ENCODE results near the gene EYA3. TPM values are rescaled to one million over a fixed set of nuclear protein-coding genes. Genes with fewer than 3 reads are reported as not detected.

The EYA3 gene
- total RNA-seq, 2 experiments from 2014 or later, result 29.5 to 32.0 TPM

DNA sequence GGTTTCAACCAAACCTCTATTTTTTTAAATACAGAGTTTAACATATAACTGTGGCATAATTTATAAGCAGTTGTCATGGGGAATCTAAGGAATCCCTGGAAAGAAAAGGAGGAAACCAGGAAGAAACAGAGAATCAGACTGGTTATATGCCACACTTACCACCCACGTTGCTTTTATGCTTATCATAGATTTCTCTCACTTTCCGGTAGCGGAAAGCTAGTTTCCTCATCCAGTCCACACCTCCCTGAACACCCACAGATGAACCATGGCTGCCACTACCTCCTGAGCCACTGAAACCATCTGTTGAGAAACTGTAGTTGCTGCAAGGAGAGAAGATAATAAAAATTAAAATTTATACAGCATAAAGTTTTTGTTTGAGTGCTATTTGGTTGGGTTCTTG lies 95.2 kb downstream of the EYA3 start:
- CTCF ChIA-PET, result interaction anchor here (1.3 to 3.9 kb wide), 3 partner anchors 13 to 95 kb away, joined by 6 to 11 read pairs (median 8); partner anchors contain the start of gene EYA3
- Mint-ChIP-seq H3K27ac (peak overlapping the region; percentile 84), H3K9me3 (no peaks in the 10 kb centered on the region), H3K27me3 (no peaks in the 10 kb centered on the region), H3K4me1 (peaks cover 35% of the 10 kb centered on the region), H3K4me3 (no peak overlapping the region), H3K36me3 (ENCODE audit: low read depth) (peaks cover 68% of the 10 kb centered on the region)
- POLR2A ChIA-PET, result interaction anchor here (0.6 to 2.0 kb wide), 9 partner anchors 34 to 731 kb away, joined by 3 to 14 read pairs (median 4); partner anchors contain the start of genes EYA3, PPP1R8 and XKR8
- DNase-seq, result peak; percentile 35

DNA sequence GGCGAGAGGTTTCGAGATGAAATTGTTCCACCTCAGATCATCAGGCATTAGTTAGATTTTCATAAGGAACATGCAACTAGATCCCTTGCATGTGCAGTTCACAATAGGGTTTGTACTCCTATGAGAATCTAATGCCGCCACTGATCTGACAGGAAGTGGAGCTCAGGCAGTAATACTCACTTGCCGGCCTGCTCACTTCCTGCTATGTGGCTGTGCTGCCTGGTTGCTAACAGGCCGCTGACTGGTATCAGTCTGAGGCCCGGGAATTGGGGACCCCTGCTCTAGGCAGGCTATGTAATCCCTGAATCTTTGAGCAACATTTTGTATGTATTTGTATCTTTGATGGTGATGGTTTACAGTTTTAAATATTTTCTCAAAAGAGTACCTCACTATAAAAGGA lies 96.1 kb downstream of the EYA3 start:
- H3K27ac Mint-ChIP-seq, result peak overlapping the region; percentile 84
- H3K27me3 Mint-ChIP-seq, result no peaks in the 10 kb centered on the region
- peaks cover 39% of the 10 kb centered on the region for H3K4me1 Mint-ChIP-seq
- no peak overlapping the region for H3K4me3 Mint-ChIP-seq
- ChIA-PET CTCF (interaction anchor here (0.6 to 3.9 kb wide), 6 partner anchors 10 to 97 kb away, joined by 3 to 11 read pairs (median 5); partner anchors contain the start of gene EYA3), POLR2A (interaction anchor here (1.2 to 2.0 kb wide), 7 partner anchors 13 to 208 kb away, joined by 3 to 14 read pairs (median 6); partner anchors contain the start of genes EYA3, PPP1R8 and XKR8)
- H3K9me3 Mint-ChIP-seq, result no peaks in the 10 kb centered on the region
- DNase-seq, result peak; percentile 66
- peaks cover 67% of the 10 kb centered on the region for H3K36me3 Mint-ChIP-seq (ENCODE audit: low read depth)

DNA sequence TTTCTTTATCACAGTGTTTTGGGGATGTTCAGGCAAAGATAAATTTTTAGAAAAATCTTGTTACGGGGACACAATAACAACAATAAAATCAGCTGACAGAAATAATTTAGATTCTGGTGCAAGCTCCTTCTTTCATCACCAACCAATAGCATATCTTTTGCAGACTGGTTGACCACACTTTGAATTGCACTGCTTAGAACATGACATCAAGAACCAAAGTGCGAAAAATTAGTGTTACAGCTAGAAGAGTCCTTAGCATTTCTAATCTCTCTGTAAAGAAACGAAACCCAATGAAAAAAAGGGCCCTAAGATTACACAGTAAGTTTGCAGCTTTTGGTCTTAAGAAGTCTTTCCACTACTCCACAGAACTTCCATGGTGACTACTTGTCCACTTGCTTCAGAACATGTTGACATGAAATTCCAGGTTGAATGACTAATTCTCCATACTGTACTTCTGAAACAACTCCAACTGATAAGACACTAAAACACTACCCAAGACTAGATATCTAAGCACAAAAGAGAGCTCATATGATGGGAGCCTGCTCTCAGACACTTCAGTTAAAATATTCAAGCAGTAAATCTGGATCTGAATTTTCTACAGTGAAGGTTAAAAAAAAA lies 97.4 kb downstream of the EYA3 start:
- Mint-ChIP-seq H3K9me3 (no peaks in the 10 kb centered on the region), H3K27me3 (no peaks in the 10 kb centered on the region), H3K4me3 (no peak overlapping the region), H3K27ac (no peak overlapping the region), H3K4me1 (peaks cover 44% of the 10 kb centered on the region), H3K36me3 (ENCODE audit: low read depth) (peaks cover 60% of the 10 kb centered on the region)
- ChIA-PET POLR2A (interaction anchor here (1.6 kb wide), 1 partner anchor 97 kb away, joined by 7 read pairs; the partner anchor contains the start of gene EYA3), CTCF (interaction anchor here (0.7 to 3.9 kb wide), 3 partner anchors 11 to 97 kb away, joined by 3 to 11 read pairs (median 4); partner anchors contain the start of gene EYA3)
- DNase-seq, result no peak

DNA sequence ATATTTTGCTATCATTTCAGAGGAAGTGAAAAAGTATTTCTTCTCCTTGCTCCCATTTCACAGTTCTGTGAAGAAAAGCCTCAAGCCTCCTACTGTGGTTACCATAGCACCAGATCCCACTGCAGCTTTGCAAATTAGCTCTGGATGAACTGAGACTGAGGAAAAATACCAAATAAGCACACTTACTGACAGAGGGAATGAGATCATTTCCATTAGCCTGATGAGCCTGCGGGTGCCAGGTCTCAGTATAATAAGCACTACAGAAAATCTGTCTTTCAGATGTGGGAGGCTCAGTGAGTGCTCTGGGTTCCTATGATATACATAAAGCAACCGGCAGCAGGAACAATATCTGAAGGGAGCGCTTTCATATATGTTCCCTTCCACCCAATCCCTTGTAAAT lies 107.3 kb downstream of the EYA3 start:
- Mint-ChIP-seq H3K27me3 (no peaks in the 10 kb centered on the region), H3K27ac (peak overlapping the region; percentile 61), H3K4me1 (peaks cover 5% of the 10 kb centered on the region), H3K36me3 (ENCODE audit: low read depth) (peaks cover 18% of the 10 kb centered on the region), H3K4me3 (no peak overlapping the region), H3K9me3 (no peaks in the 10 kb centered on the region)
- ChIA-PET POLR2A (interaction anchor here (1.2 kb wide), 1 partner anchor 107 kb away, joined by 4 read pairs; the partner anchor contains the start of gene EYA3), CTCF (interaction anchor here (0.9 to 3.4 kb wide), 10 partner anchors 10 to 312 kb away, joined by 3 to 22 read pairs (median 4); no protein-coding TSS in a partner anchor)
- DNase-seq, result no peak

DNA sequence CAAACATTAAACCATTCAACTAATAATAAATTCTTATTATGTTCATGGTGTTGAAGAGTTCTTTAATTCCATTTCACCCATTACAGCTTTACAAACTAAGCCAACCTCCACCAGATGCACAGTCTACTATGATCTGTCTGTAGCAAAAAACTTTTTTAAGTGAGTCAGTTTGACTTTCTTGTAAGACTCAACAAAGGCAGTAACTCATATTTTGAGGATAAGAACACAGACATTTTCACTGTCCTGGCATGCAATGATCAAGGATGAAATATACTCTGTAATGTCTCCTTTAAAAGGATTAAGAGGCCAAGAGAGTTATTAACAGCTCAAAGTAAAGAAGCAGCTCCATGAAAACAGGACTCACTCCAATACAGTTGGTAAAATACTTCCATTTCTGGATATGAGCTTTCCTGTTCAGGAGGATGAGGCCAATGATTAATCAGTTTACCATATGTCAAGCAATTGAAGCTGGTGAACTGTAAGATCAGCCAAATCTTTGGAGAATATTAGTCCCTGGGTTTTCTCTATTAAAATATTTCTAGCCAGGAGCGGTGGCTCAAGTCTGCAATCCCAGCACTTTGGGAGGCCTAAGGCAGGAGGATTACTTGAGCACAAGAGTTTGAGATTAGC lies 108.1 kb downstream of the EYA3 start:
- Mint-ChIP-seq H3K36me3 (ENCODE audit: low read depth) (peaks cover 15% of the 10 kb centered on the region), H3K27ac (no peak overlapping the region), H3K4me1 (peaks cover 5% of the 10 kb centered on the region), H3K4me3 (no peak overlapping the region), H3K27me3 (no peaks in the 10 kb centered on the region), H3K9me3 (no peaks in the 10 kb centered on the region)
- ChIA-PET CTCF (interaction anchor here (0.7 to 3.4 kb wide), 15 partner anchors 8 to 311 kb away, joined by 3 to 22 read pairs (median 4); partner anchors contain the start of gene EYA3), POLR2A (interaction anchor here (1.2 to 2.1 kb wide), 2 partner anchors 12 to 108 kb away, joined by 4 to 6 read pairs; partner anchors contain the start of gene EYA3)
- no peak for DNase-seq

DNA sequence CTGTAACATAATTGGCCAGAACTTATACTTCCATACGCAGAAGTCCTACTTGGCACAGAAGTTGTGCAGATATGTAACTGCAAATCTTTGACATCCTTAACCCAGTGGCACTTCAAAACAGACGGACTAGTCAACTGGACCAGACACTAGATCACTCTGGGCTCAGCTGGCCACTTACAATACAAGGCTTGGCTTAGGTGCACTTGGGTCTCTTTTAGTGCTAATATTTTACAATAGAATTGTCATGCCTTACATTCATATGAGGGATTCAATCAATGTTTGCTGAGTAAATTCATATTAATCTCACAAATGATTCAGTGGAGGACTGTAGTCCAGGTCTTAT lies 108.6 kb downstream of the EYA3 start:
- ChIA-PET CTCF (interaction anchor here (1.2 to 3.4 kb wide), 13 partner anchors 8 to 311 kb away, joined by 3 to 22 read pairs (median 4); no protein-coding TSS in a partner anchor), POLR2A (interaction anchor here (1.2 to 2.1 kb wide), 2 partner anchors 13 to 108 kb away, joined by 4 to 6 read pairs; partner anchors contain the start of gene EYA3)
- no peaks in the 10 kb centered on the region for H3K9me3 Mint-ChIP-seq
- peaks cover 5% of the 10 kb centered on the region for H3K4me1 Mint-ChIP-seq
- H3K36me3 Mint-ChIP-seq (ENCODE audit: low read depth), result peaks cover 13% of the 10 kb centered on the region
- no peak overlapping the region for H3K27ac Mint-ChIP-seq
- H3K4me3 Mint-ChIP-seq, result no peak overlapping the region
- no peak for DNase-seq
- no peaks in the 10 kb centered on the region for H3K27me3 Mint-ChIP-seq

DNA sequence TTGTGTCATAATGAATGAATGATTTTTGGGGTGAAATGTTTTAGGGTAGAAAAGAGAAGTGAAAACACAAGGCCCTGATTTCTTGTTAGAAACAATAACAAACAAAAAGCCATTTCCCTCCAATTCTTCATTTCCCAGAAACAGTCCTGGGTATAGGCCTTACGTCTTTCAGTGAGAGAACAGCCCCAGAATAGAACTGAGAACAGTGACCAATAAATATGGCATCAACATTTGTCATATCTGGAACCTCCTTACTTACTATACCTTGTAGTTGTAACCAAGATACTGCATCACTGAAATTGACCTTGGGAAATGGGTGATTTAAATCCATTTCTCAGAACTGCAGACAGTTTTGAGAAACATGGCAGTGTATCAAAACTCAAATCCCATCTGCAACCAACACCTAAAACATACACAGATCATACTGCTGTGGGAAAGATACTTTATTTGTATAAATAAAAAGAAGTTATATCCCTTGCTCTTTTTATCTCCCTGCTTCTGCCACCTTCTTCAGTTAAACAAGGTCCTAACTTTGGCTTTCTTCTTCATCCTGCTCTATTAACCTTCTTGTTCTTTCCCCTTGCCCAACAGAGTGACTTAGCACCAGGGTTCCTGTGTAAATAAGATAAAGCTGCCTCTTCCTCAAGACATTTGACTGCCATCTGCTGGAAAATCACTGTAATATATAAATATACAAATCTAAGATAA lies 109.1 kb downstream of the EYA3 start:
- no peak for DNase-seq
- CTCF ChIA-PET, result interaction anchor here (1.2 to 3.4 kb wide), 13 partner anchors 9 to 310 kb away, joined by 3 to 22 read pairs (median 4); no protein-coding TSS in a partner anchor
- Mint-ChIP-seq H3K4me1 (peaks cover 5% of the 10 kb centered on the region), H3K27ac (no peak overlapping the region), H3K9me3 (no peaks in the 10 kb centered on the region), H3K4me3 (no peak overlapping the region), H3K27me3 (no peaks in the 10 kb centered on the region), H3K36me3 (ENCODE audit: low read depth) (peaks cover 13% of the 10 kb centered on the region)
- POLR2A ChIA-PET, result interaction anchor here (2.1 kb wide), 1 partner anchor 13 kb away, joined by 6 read pairs; no protein-coding TSS in a partner anchor

DNA sequence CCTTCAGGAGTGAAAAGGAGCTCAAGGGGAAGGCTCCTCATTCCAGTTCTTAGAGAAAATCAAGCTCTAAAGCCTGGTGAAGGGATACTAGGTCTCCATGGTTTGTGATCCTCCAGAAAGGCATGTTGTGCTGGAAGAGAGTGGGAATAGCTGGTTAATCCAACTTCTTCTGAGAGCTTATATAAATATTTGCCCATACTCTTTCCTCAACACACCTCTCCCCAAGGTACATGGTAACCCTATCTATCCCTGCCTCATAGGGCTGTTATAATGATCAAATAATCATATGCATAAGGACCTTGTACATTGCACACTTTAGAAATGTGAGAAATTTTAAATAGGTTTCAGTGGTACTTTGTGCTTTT lies 114.0 kb downstream of the EYA3 start:
- Mint-ChIP-seq H3K27me3 (no peaks in the 10 kb centered on the region), H3K4me1 (peaks cover 17% of the 10 kb centered on the region), H3K36me3 (ENCODE audit: low read depth) (peaks cover 31% of the 10 kb centered on the region), H3K4me3 (no peak overlapping the region), H3K9me3 (no peaks in the 10 kb centered on the region), H3K27ac (no peak overlapping the region)
- ChIA-PET POLR2A (no interaction called here), CTCF (interaction anchor here (0.5 to 1.7 kb wide), 6 partner anchors 14 to 208 kb away, joined by 3 to 5 read pairs (median 4); partner anchors contain the start of gene XKR8)
- DNase-seq, result no peak

DNA sequence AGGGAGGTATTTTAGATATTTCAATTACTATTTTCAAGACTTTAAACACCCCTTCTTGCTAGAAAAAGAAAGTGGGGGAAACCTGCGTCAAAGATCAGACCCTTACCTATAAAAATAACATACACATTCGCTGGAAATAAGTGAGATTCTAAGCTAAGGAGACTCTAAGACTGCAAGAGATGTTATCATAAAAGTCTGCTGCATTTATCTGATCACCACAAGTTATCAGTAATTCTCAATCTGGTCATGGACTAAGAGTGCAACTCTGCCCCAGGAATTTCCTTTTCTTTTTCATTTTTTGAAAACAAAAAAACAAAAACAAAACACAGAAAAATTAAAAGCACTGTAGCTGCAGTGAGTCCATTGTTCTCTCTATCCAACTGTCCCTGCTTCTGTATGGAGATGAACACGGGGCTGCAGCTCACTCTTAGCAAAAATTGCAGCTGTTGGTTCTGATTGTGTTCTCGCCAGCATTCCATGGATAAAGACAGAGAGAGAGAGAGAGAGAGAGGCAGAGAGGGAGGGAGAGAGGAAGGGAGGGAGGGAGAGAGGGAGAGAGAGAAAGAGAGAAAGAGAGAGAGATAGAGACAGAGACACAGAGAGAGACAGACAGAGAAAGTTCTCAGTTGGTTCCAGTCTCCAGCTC lies 114.5 kb downstream of the EYA3 start:
- peaks cover 32% of the 10 kb centered on the region for H3K36me3 Mint-ChIP-seq (ENCODE audit: low read depth)
- peaks cover 19% of the 10 kb centered on the region for H3K4me1 Mint-ChIP-seq
- no peak overlapping the region for H3K4me3 Mint-ChIP-seq
- no peak for DNase-seq
- CTCF ChIA-PET, result interaction anchor here (0.8 to 1.7 kb wide), 5 partner anchors 14 to 208 kb away, joined by 3 to 5 read pairs (median 4); partner anchors contain the start of gene XKR8
- H3K9me3 Mint-ChIP-seq, result no peaks in the 10 kb centered on the region
- no peaks in the 10 kb centered on the region for H3K27me3 Mint-ChIP-seq
- POLR2A ChIA-PET, result no interaction called here
- H3K27ac Mint-ChIP-seq, result no peak overlapping the region

DNA sequence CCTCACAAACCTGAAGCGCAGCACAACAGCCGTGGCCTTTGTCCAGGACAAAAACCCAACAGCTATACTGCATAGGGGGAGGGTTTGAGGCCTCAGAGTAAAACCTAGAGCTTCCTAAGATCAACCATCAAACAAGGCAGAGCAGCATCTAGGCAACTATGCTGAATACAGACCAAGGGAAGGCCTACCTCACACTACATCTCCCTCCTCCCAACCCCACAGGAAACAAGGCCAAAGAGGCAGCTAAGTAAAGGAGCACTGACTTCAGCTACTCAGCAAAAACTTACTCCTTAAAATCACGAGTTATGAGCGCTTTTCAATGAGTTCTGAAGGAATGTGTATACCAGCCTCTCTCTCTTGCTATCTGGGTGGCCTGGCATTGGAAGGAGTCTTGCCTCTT lies 116.3 kb downstream of the EYA3 start:
- no peak for DNase-seq
- ChIA-PET POLR2A (interaction anchor here (1.4 to 2.3 kb wide), 2 partner anchors 12 to 142 kb away, joined by 3 to 7 read pairs; partner anchors contain the start of genes PPP1R8 and XKR8), CTCF (no interaction called here)
- Mint-ChIP-seq H3K36me3 (ENCODE audit: low read depth) (peaks cover 37% of the 10 kb centered on the region), H3K4me1 (peaks cover 31% of the 10 kb centered on the region), H3K27ac (no peak overlapping the region), H3K4me3 (no peak overlapping the region), H3K9me3 (no peaks in the 10 kb centered on the region), H3K27me3 (no peaks in the 10 kb centered on the region)

DNA sequence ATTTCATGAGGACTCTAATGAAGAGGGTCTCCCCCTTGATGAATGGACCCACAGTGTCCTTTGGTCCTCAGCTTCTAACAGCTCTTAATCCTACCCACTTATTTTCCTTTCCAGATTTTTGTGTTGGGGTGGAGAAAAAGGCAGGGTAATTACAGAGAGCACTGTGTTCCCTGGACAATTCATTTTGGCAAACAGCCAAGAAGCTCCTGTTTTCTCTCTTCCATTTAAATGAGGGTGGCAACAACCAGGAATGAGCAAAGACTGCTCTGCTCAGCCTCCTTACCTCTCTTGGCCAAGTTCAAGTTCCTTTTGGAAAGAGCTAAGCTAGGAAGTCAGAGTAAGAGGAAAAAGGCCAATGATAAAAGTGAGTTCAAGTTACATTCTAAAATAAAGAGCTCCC lies 116.7 kb downstream of the EYA3 start:
- Mint-ChIP-seq H3K36me3 (ENCODE audit: low read depth) (peaks cover 37% of the 10 kb centered on the region), H3K4me1 (peaks cover 31% of the 10 kb centered on the region), H3K9me3 (no peaks in the 10 kb centered on the region), H3K27ac (no peak overlapping the region), H3K4me3 (no peak overlapping the region), H3K27me3 (no peaks in the 10 kb centered on the region)
- ChIA-PET CTCF (interaction anchor here (0.8 kb wide), 1 partner anchor 44 kb away, joined by 3 read pairs; no protein-coding TSS in a partner anchor), POLR2A (interaction anchor here (0.8 to 2.3 kb wide), 3 partner anchors 12 to 141 kb away, joined by 3 to 7 read pairs (median 3); partner anchors contain the start of genes PPP1R8 and XKR8)
- no peak for DNase-seq

DNA sequence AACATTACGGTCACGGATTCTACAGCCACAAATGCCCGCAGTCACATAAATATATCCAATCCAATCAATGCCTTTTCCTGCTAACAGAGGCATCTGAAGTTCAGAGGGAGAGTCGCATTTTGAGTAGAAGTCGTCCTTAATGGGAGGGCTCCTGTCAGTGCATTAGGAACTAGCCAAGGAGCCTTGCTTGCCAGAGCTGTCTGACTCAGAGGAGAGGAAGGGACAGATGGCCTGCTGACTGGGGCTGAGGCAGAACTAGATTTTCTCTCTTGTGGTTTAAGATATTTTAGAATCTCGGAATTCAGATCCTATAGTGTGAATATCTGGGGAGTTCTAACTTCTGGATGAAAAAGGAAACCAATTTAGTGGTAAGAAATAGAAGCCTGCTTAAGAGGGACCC lies 118.0 kb downstream of the EYA3 start:
- no peak overlapping the region for H3K27ac Mint-ChIP-seq

More for the DNA sequence above, 118.0 kb downstream of the EYA3 start:
- H3K36me3 Mint-ChIP-seq (ENCODE audit: low read depth), result peaks cover 40% of the 10 kb centered on the region
- no peak for DNase-seq
- peaks cover 31% of the 10 kb centered on the region for H3K4me1 Mint-ChIP-seq
- CTCF ChIA-PET, result interaction anchor here (1.5 to 2.1 kb wide), 2 partner anchors 9 to 11 kb away, joined by 3 to 6 read pairs; partner anchors contain the start of gene XKR8
- H3K9me3 Mint-ChIP-seq, result no peaks in the 10 kb centered on the region
- H3K27me3 Mint-ChIP-seq, result no peaks in the 10 kb centered on the region
- POLR2A ChIA-PET, result interaction anchor here (1.0 to 2.3 kb wide), 2 partner anchors 11 kb away, joined by 3 to 7 read pairs; partner anchors contain the start of gene XKR8
- H3K4me3 Mint-ChIP-seq, result no peak overlapping the region
